Trophoblast cell (in vitro differentiated cells and primary cell): Measurements from ENCODE around the gene KAT7.
"Not testable (repeated sequence)": the region's sequence is repeated elsewhere in the genome, so short reads cannot be mapped to it uniquely, and the experiment has no call there.

Source experiments
- DNase-seq, 2 donors: peaks; one replicate each; pipeline ENCODE4 v3.0.0-alpha.2; 2016
- H2AFZ ChIP-seq: 2 replicates; pipeline ENCODE4 v1.6.1; 2013; ENCODE audit warnings: low read length, moderate library complexity, mild to moderate bottlenecking; ENCODE audit not compliant: insufficient read depth, poor library complexity
- H2AK5ac ChIP-seq: 2 replicates; pipeline ENCODE4 v1.6.1; 2013; ENCODE audit warnings: mild to moderate bottlenecking, low read length
- H2BK120ac ChIP-seq: 2 replicates; pipeline ENCODE4 v1.6.1; 2013; ENCODE audit warnings: low read length, mild to moderate bottlenecking, moderate library complexity; ENCODE audit not compliant: insufficient read depth, poor library complexity
- H2BK12ac ChIP-seq: 2 replicates; pipeline ENCODE4 v1.6.1; 2013; ENCODE audit warnings: mild to moderate bottlenecking, low read length, moderate library complexity
- H2BK5ac ChIP-seq: 2 replicates; pipeline ENCODE4 v1.6.1; 2013; ENCODE audit warnings: low read length, low read depth, moderate library complexity, mild to moderate bottlenecking; ENCODE audit not compliant: poor library complexity
- H3K14ac ChIP-seq: 2 replicates; pipeline ENCODE4 v1.6.1; 2013; ENCODE audit warnings: mild to moderate bottlenecking, low read length
- H3K18ac ChIP-seq: 2 replicates; pipeline ENCODE4 v1.6.1; 2013; ENCODE audit warnings: mild to moderate bottlenecking, low read length
- H3K23ac ChIP-seq: 2 replicates; pipeline ENCODE4 v1.6.1; 2013; ENCODE audit warnings: low read length
- H3K27ac ChIP-seq: 2 replicates; pipeline ENCODE4 v1.5.1; 2013; ENCODE audit warnings: low read depth, mild to moderate bottlenecking, inconsistent platforms, low read length, moderate library complexity
- H3K27me3 ChIP-seq: 2 replicates; pipeline ENCODE4 v1.6.1; 2013; ENCODE audit warnings: inconsistent platforms, mild to moderate bottlenecking, low read length, moderate library complexity; ENCODE audit not compliant: insufficient read depth
- H3K36me3 ChIP-seq, 2 experiments: 1 replicate in 1 of 2; 2 replicates in 1 of 2; pipeline ENCODE4 v1.6.1; 2013; ENCODE audit warnings: low read length in 2 of 2, mild to moderate bottlenecking in 2 of 2, moderate library complexity in 1 of 2; ENCODE audit not compliant: insufficient read depth in 2 of 2, control insufficient read depth in 1 of 2
- H3K4ac ChIP-seq: 2 replicates; pipeline ENCODE4 v1.6.1; 2013; ENCODE audit warnings: low read depth, mild to moderate bottlenecking, low read length, moderate library complexity
- H3K4me1 ChIP-seq, 2 experiments: 1 replicate in 1 of 2; 2 replicates in 1 of 2; pipeline ENCODE4 v1.6.1; 2013; ENCODE audit warnings: low read length in 2 of 2, mild to moderate bottlenecking in 2 of 2, moderate library complexity in 1 of 2; ENCODE audit not compliant: insufficient read depth in 2 of 2, control insufficient read depth in 1 of 2
- H3K4me2 ChIP-seq: 2 replicates; pipeline ENCODE4 v1.6.1; 2013; ENCODE audit warnings: inconsistent platforms, mild to moderate bottlenecking, low read length, moderate library complexity
- H3K4me3 ChIP-seq: 2 replicates; pipeline ENCODE4 v1.5.1; 2013; ENCODE audit warnings: mild to moderate bottlenecking, low read depth, low read length, inconsistent platforms
- H3K79me1 ChIP-seq: one replicate; pipeline ENCODE4 v1.6.1; 2013; ENCODE audit warnings: low read length
- H3K79me2 ChIP-seq: 2 replicates; pipeline ENCODE4 v1.6.1; 2013; ENCODE audit warnings: low read length, mild to moderate bottlenecking; ENCODE audit not compliant: control insufficient read depth, insufficient read depth, poor library complexity
- H3K9ac ChIP-seq: 2 replicates; pipeline ENCODE4 v1.6.1; 2013; ENCODE audit warnings: mild to moderate bottlenecking, low read length
- H3K9me3 ChIP-seq: 2 replicates; pipeline ENCODE4 v1.6.1; 2013; ENCODE audit warnings: low read depth, mild to moderate bottlenecking, control low read depth, inconsistent platforms, low read length; ENCODE audit not compliant: insufficient read depth
- H4K12ac ChIP-seq: 2 replicates; pipeline ENCODE4 v1.6.1; 2013; ENCODE audit warnings: low read depth, mild to moderate bottlenecking, low read length, moderate library complexity
- H4K8ac ChIP-seq: 2 replicates; pipeline ENCODE4 v1.6.1; 2013; ENCODE audit warnings: low read depth, mild to moderate bottlenecking, low read length, moderate library complexity
- H4K91ac ChIP-seq: one replicate; pipeline ENCODE4 v1.6.1; 2013; ENCODE audit warnings: low read depth, mild to moderate bottlenecking, low read length, moderate library complexity
- WGBS: extraction: QIAGEN DNeasy Blood & Tissue Kit; methylation state at CpG from one replicate; pipeline ENCODE4 v1.1.7; 2013; ENCODE audit warnings: missing lambda C conversion rate; ENCODE audit not compliant: insufficient read length, insufficient coverage; ENCODE audit errors: extremely low coverage; 5-methylcytosine and 5-hydroxymethylcytosine counted together

The KAT7 gene

GRCh38 chr17:49758464-49759010 is 29.9 kb upstream of the KAT7 start:
- not testable (repeated sequence) for H4K12ac ChIP-seq, H2BK12ac ChIP-seq

DNA sequence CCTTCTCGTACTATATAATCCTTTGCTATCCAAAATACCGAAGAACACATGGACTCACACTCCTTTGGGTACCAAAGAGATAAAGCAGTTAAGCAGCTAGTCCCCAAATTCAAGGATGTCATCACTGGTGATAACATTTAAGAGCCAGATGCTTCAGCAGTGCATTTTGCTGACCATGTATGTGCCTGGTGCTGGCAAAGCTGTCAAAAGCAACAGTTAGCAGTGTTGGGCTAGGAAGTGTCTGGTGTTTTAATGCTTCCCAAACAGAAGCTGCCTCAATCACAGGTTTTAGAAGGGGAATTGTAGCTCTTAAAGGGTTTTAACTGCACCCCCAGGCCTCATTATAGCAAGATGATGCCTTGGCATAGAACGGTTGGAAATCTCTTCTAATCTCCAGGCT is 29.3 kb upstream of the KAT7 start:
- WGBS, result no CpG with 5 or more reads among the region's 3 CpGs
- Histone ChIP-seq H2AFZ (no peak overlapping the region), H3K18ac (no peak overlapping the region), H3K4me1 (peaks cover 0 to 6% of the 10 kb centered on the region in 2 experiments), H3K4ac (no peak overlapping the region), H2BK120ac (no peak overlapping the region), H2AK5ac (no peak overlapping the region), H3K79me1 (peaks cover 4% of the 10 kb centered on the region), H3K27ac (no peak overlapping the region), H3K9ac (no peak overlapping the region), H3K14ac (no peak overlapping the region), H3K36me3 (no peaks in the 10 kb centered on the region), H3K27me3 (no peaks in the 10 kb centered on the region), H3K9me3 (no peaks in the 10 kb centered on the region), H4K8ac (no peak overlapping the region), H3K23ac (no peak overlapping the region), H2BK12ac (no peak overlapping the region), H3K4me2 (no peak overlapping the region), H4K12ac (no peak overlapping the region), H4K91ac (no peak overlapping the region), H2BK5ac (no peak overlapping the region), H3K4me3 (no peak overlapping the region), H3K79me2 (no peaks in the 10 kb centered on the region)
- no peak for DNase-seq

More at GRCh38 chr17:49758464-49759010, 29.9 kb upstream of the KAT7 start:
- H3K23ac ChIP-seq, H4K8ac ChIP-seq, H3K14ac ChIP-seq, H3K36me3 ChIP-seq, H2BK5ac ChIP-seq, H2AK5ac ChIP-seq, H3K4me1 ChIP-seq, H3K79me1 ChIP-seq, H2BK120ac ChIP-seq, H3K18ac ChIP-seq, H2AFZ ChIP-seq, H3K27ac ChIP-seq, H4K91ac ChIP-seq, H3K27me3 ChIP-seq, DNase-seq, H3K4ac ChIP-seq, H3K9me3 ChIP-seq, H3K79me2 ChIP-seq, H3K4me3 ChIP-seq, H3K9ac ChIP-seq, H3K4me2 ChIP-seq: not testable (repeated sequence)
- no CpG with 5 or more reads among the region's 8 CpGs for WGBS

DNA sequence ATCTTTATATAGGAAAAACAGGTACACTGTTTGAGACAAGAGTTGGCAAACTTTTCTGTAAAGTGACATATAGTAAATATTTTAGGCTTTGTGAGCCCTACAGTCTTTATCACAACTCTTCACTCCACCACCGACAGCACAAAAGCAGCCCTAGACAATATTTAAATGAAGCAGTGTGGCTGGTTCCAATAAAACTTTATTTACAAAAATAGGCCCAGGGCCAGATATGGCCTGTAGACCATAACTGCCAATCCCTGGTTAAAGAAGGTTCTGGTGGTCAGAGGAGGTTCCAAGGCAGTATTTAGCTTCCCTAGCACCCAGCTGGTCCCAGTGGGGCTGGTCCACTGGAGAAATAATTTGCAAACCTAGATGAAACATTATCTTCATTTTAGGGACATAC is 28.2 kb upstream of the KAT7 start:
- Histone ChIP-seq H3K79me1 (peaks cover 4% of the 10 kb centered on the region), H3K23ac (no peak overlapping the region), H3K79me2 (no peaks in the 10 kb centered on the region), H3K9ac (no peak overlapping the region), H3K9me3 (no peaks in the 10 kb centered on the region), H2BK5ac (no peak overlapping the region), H3K27me3 (no peaks in the 10 kb centered on the region), H3K14ac (no peak overlapping the region), H4K12ac (no peak overlapping the region), H3K18ac (no peak overlapping the region), H3K4me3 (no peak overlapping the region), H2AK5ac (no peak overlapping the region), H2AFZ (no peak overlapping the region), H2BK120ac (no peak overlapping the region), H3K27ac (no peak overlapping the region), H2BK12ac (no peak overlapping the region), H3K36me3 (no peaks in the 10 kb centered on the region), H4K91ac (no peak overlapping the region), H3K4me2 (no peak overlapping the region), H3K4ac (no peak overlapping the region), H4K8ac (no peak overlapping the region), H3K4me1 (peaks cover 0 to 6% of the 10 kb centered on the region in 2 experiments)
- no peak for DNase-seq
- no CpG with 5 or more reads among the region's 1 CpG for WGBS

GRCh38 chr17:49760932-49761558 is 27.4 kb upstream of the KAT7 start:
- peaks cover 4% of the 10 kb centered on the region for H3K79me1 ChIP-seq
- no peak overlapping the region for H3K23ac ChIP-seq
- no peak overlapping the region for H4K12ac ChIP-seq
- no peak overlapping the region for H3K18ac ChIP-seq
- no peak overlapping the region for H3K4me3 ChIP-seq
- no peak overlapping the region for H2BK5ac ChIP-seq
- no peak overlapping the region for H3K9ac ChIP-seq
- peaks cover 0 to 6% of the 10 kb centered on the region in 2 experiments for H3K4me1 ChIP-seq
- H3K27me3 ChIP-seq, result no peaks in the 10 kb centered on the region
- H3K27ac ChIP-seq, result no peak overlapping the region
- H2BK12ac ChIP-seq, result no peak overlapping the region
- H4K8ac ChIP-seq, result no peak overlapping the region
- H3K36me3 ChIP-seq, result no peaks in the 10 kb centered on the region
- H3K4ac ChIP-seq, result no peak overlapping the region
- no peaks in the 10 kb centered on the region for H3K9me3 ChIP-seq
- no peak overlapping the region for H4K91ac ChIP-seq
- WGBS, result no CpG with 5 or more reads among the region's 6 CpGs
- H2AFZ ChIP-seq, result no peak overlapping the region
- H3K14ac ChIP-seq, result no peak overlapping the region
- H3K79me2 ChIP-seq, result no peaks in the 10 kb centered on the region
- no peak overlapping the region for H2BK120ac ChIP-seq
- no peak overlapping the region for H2AK5ac ChIP-seq
- H3K4me2 ChIP-seq, result no peak overlapping the region
- DNase-seq, result peak in 1 of 2 donors; percentile 39
